Ovary (tissue), 3 donors: ENCODE measurements around the gene MTURN.

Source experiments
- EP300 ChIP-seq: sonication (generic); formaldehyde crosslinking; IDR thresholded peaks from one replicate; pipeline ENCODE4 v1.6.1; 2017; ENCODE audit warnings: antibody characterized with exemption
- TF ChIP-seq, protein P1 (sequence below), 3 donors: fragments of 450-650 bp in 2 of 3; fragments of 200-600 bp in 1 of 3; IDR thresholded peaks; one replicate each; pipeline versions ENCODE4 v1.5.1 to v1.8.0; 2016 to 2022; ENCODE audit warnings: antibody characterized with exemption in 3 of 3, mild to moderate bottlenecking in 1 of 3
- donor health status: DM: no; HTN: no; CAD: no.

- TF ChIP-seq, protein P1, sequence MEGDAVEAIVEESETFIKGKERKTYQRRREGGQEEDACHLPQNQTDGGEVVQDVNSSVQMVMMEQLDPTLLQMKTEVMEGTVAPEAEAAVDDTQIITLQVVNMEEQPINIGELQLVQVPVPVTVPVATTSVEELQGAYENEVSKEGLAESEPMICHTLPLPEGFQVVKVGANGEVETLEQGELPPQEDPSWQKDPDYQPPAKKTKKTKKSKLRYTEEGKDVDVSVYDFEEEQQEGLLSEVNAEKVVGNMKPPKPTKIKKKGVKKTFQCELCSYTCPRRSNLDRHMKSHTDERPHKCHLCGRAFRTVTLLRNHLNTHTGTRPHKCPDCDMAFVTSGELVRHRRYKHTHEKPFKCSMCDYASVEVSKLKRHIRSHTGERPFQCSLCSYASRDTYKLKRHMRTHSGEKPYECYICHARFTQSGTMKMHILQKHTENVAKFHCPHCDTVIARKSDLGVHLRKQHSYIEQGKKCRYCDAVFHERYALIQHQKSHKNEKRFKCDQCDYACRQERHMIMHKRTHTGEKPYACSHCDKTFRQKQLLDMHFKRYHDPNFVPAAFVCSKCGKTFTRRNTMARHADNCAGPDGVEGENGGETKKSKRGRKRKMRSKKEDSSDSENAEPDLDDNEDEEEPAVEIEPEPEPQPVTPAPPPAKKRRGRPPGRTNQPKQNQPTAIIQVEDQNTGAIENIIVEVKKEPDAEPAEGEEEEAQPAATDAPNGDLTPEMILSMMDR (IDR thresholded peaks at IDR 0.05) = no peak
- no peak for TF ChIP-seq EP300
Observed at GRCh38 chr7:30146127-30146612, 11.4 kb downstream of the MTURN start.
